Endothelial cell of umbilical vein (primary cell): Measurements from ENCODE around the gene WHRN. TPM values are rescaled to one million over a fixed set of nuclear protein-coding genes. Genes with fewer than 3 reads are reported as not detected.

Experiments used
- BruUV-seq: library from RNA; stranded (reverse); fragments of 400-500 nt; replicated peaks from 2 replicates; lab custom pipeline; 2021; lab: Mats Ljungman, UMichigan
- CTCF ChIA-PET: fragments of 300-600, 350-600 bp; sonication (Branson Sonifier 250); formaldehyde crosslinking; loops from one replicate; lab custom pipeline; 2021; ENCODE audit warnings: antibody characterized with exemption, inconsistent platforms; lab: Charles Lee
- POLR2A ChIA-PET: fragments of 300-600, 350-600 bp; sonication (Branson Sonifier 250); formaldehyde crosslinking; loops from one replicate; lab custom pipeline; 2021; ENCODE audit warnings: antibody characterized with exemption, inconsistent platforms; lab: Charles Lee
- DNase-seq: peaks from one replicate; pipeline ENCODE4 v3.0.0-alpha.2; 2011; ENCODE audit warnings: low read depth, low spot score
- FAIRE-seq: peaks from 2 replicates; lab custom pipeline; 2011; peaks lifted over from hg19 to GRCh38; lab: Jason Lieb, UNC
- H2AFZ ChIP-seq: 2 replicates; pipeline ENCODE4 v1.6.0; 2012; ENCODE audit warnings: low read depth, low read length, control low read depth, inconsistent platforms
- H3K27ac ChIP-seq: 2 replicates; pipeline ENCODE4 v1.5.1; 2011; ENCODE audit warnings: low read depth, mild to moderate bottlenecking, control low read depth, low read length, moderate library complexity; ENCODE audit not compliant: insufficient read depth
- H3K27me3 ChIP-seq, 2 experiments: 2 replicates each; pipeline versions ENCODE4 v1.6.0 to v1.6.1; 2011; ENCODE audit warnings: low read length in 2 of 2, mixed read lengths in 1 of 2; ENCODE audit not compliant: control insufficient read depth in 2 of 2, insufficient read depth in 2 of 2
- H3K36me3 ChIP-seq, 2 experiments: 2 replicates in 1 of 2; 3 replicates in 1 of 2; pipeline ENCODE4 v1.5.1; 2011; ENCODE audit warnings: low read length in 2 of 2, mild to moderate bottlenecking in 1 of 2, moderate library complexity in 1 of 2; ENCODE audit not compliant: control insufficient read depth in 2 of 2, insufficient read depth in 2 of 2; ENCODE audit errors: extremely low read depth in 1 of 2
- H3K4me1 ChIP-seq: 3 replicates; pipeline ENCODE4 v1.5.1; 2011; ENCODE audit warnings: mild to moderate bottlenecking, low read length; ENCODE audit not compliant: control insufficient read depth, insufficient read depth; ENCODE audit errors: extremely low read depth
- H3K4me2 ChIP-seq: 2 replicates; pipeline ENCODE4 v1.6.1; 2011; ENCODE audit warnings: low read length, control low read depth, mixed read lengths; ENCODE audit not compliant: insufficient read depth
- H3K4me3 ChIP-seq, 3 experiments: fragments of 200-600 bp in 1 of 3; sonication (generic), shearing (Covaris generic) in 1 of 3; replicated peaks in 1 of 3; 2 replicates each; pipeline ENCODE4 v1.5.1; 2011 to 2016; ENCODE audit warnings: control low read depth in 3 of 3, low read length in 3 of 3, mild to moderate bottlenecking in 2 of 3, inconsistent platforms in 1 of 3, low read depth in 1 of 3, moderate library complexity in 1 of 3; ENCODE audit not compliant: insufficient read depth in 1 of 3
- H3K79me2 ChIP-seq: 2 replicates; pipeline ENCODE4 v1.6.0; 2012; ENCODE audit warnings: low read length, inconsistent platforms; ENCODE audit not compliant: control insufficient read depth, insufficient read depth
- H3K9ac ChIP-seq: replicated peaks from 2 replicates; pipeline ENCODE3; 2011; ENCODE audit warnings: low read length, control low read depth; ENCODE audit not compliant: insufficient read depth; ENCODE audit errors: extremely low read depth
- H3K9me1 ChIP-seq: replicated peaks from 3 replicates; pipeline ENCODE4 v1.6.0; 2011; ENCODE audit warnings: mild to moderate bottlenecking, low read length; ENCODE audit not compliant: control insufficient read depth, insufficient read depth; ENCODE audit errors: extremely low read depth
- H3K9me3 ChIP-seq: replicated peaks from 2 replicates; pipeline ENCODE4 v1.5.1; 2012; ENCODE audit warnings: low read length, inconsistent platforms; ENCODE audit not compliant: control insufficient read depth, insufficient read depth
- H4K20me1 ChIP-seq: replicated peaks from 2 replicates; pipeline ENCODE3; 2011; ENCODE audit warnings: mild to moderate bottlenecking, low read length; ENCODE audit not compliant: control insufficient read depth, insufficient read depth; ENCODE audit errors: extremely low read depth
- EZH2 ChIP-seq: IDR thresholded peaks from 2 replicates; pipeline ENCODE4 v1.6.1; 2012; ENCODE audit warnings: borderline replicate concordance, low read depth, mild to moderate bottlenecking, moderate library complexity, low read length, inconsistent platforms; ENCODE audit not compliant: severe bottlenecking
- FOS ChIP-seq: IDR thresholded peaks from 2 replicates; pipeline ENCODE4 v1.6.1; 2011; ENCODE audit warnings: mild to moderate bottlenecking, low read length, moderate library complexity, borderline replicate concordance; ENCODE audit not compliant: insufficient read depth
- GATA2 ChIP-seq: IDR thresholded peaks from 2 replicates; pipeline ENCODE4 v1.7.0; 2011; ENCODE audit warnings: low read depth, mild to moderate bottlenecking, moderate library complexity, mixed read lengths, low read length; ENCODE audit not compliant: insufficient read length, insufficient read depth
- JUN ChIP-seq: IDR thresholded peaks from 2 replicates; pipeline ENCODE4 v1.6.1; 2011; ENCODE audit warnings: borderline replicate concordance, low read depth; ENCODE audit not compliant: insufficient read length, insufficient read depth
- MYC ChIP-seq: IDR thresholded peaks from one replicate; pipeline ENCODE4 v1.6.1; 2011; ENCODE audit warnings: mild to moderate bottlenecking, low read depth, low read length
- POLR2A ChIP-seq: IDR thresholded peaks from 2 replicates; pipeline ENCODE4 v1.6.1; 2012; ENCODE audit warnings: low read depth, mild to moderate bottlenecking, control low read depth, low read length
- POLR2AphosphoS5 ChIP-seq: IDR thresholded peaks from 2 replicates; pipeline ENCODE4 v1.6.1; 2012; ENCODE audit warnings: low read depth, mild to moderate bottlenecking, control low read depth, low read length, moderate library complexity; ENCODE audit not compliant: insufficient read depth
- dilution Hi-C: fragments of 300-500 bp; cut with MboI; formaldehyde crosslinking; loops from one replicate; pipeline ENCODE4 v1.15.0; 2019; ENCODE audit warnings: low sequenced_read_pairs; ENCODE audit not compliant: extremely low pct_ligation_motif_present
- intact Hi-C: fragments of 100-400 bp; cut with micrococcal nuclease; formaldehyde crosslinking; loops from one replicate; pipeline ENCODE4 v1.10.0; 2022
- polyA plus RNA-seq, 4 experiments: library from polyadenylated mRNA; depleted of rRNA in 3 of 4; stranded (reverse) in 3 of 4; unstranded in 1 of 4; fragments of >200 nt; gene quantifications; 2 replicates each; pipeline versions ENCODE4 v1.2.1 to v1.2.3, GENCODE V29; 2011 to 2012; ENCODE audit warnings: missing spikeins in 1 of 4
- total RNA-seq: library from RNA; stranded (reverse); gene quantifications from 2 replicates; pipeline ENCODE4 v1.2.3, GENCODE V29; 2021
- TF ChIP-seq, protein P1 (sequence below), 2 donors: IDR thresholded peaks; 1 replicate in 1 of 2; 2 replicates in 1 of 2; pipeline ENCODE4 v1.5.1; 2011; ENCODE audit warnings: low read length in 2 of 2, mild to moderate bottlenecking in 2 of 2, moderate library complexity in 2 of 2, control low read depth in 1 of 2, inconsistent platforms in 1 of 2, low read depth in 1 of 2; ENCODE audit not compliant: insufficient read depth in 1 of 2; ENCODE audit errors: extremely low read depth in 1 of 2
- TF ChIP-seq, protein P2 (sequence below): IDR thresholded peaks from 2 replicates; pipeline ENCODE4 v1.6.1; 2011; ENCODE audit not compliant: insufficient read depth, insufficient read length

The WHRN gene
- total and polyA plus RNA-seq, 2 donors (not counting 3 experiments of a cell fraction or from before 2014, with no cell fraction given), result 0.35 to 0.69 TPM

DNA sequence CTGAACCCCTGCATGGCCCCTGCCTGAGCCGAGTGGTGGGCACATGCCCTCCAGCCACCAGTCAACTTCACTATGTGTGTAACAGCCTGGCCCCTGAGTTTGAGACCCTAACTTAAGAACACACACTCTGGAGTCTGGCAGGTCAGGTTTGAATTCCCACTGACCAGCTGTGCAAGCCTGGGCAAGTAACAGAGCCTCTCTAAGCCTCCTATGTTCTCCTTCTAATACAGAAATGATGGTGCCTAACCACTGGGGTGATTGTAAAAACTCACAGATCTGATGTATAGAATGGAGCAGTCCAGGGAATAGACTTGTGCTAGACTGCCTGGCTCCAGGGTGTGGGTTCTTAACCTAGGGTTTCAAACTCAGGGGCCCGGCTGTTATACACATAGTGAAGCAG, 100.7 kb downstream of the WHRN start:
- H4K20me1 ChIP-seq, result no peaks in the 10 kb centered on the region
- dilution Hi-C loops (no loop called here), intact Hi-C loops (loop anchor here (2.0 kb wide), 1 partner anchor 334 kb away; no protein-coding TSS in a partner anchor)
- no TSS peak for BruUV-seq
- H3K79me2 ChIP-seq, result no peaks in the 10 kb centered on the region
- H3K4me2 ChIP-seq, result no peak overlapping the region
- H2AFZ ChIP-seq, result no peak overlapping the region
- no peak overlapping the region for H3K9ac ChIP-seq
- ChIA-PET CTCF (interaction anchor here (0.7 to 9.5 kb wide), 9 partner anchors 11 to 610 kb away, joined by 3 to 397 read pairs (median 17); partner anchors contain the start of gene TEX53), POLR2A (no interaction called here)
- H3K27ac ChIP-seq, result no peak overlapping the region
- H3K9me3 ChIP-seq, result no peaks in the 10 kb centered on the region
- H3K4me3 ChIP-seq, result no peak overlapping the region
- TF ChIP-seq POLR2A, result no peak
- TF ChIP-seq JUN, result no peak
- TF ChIP-seq, protein P1, sequence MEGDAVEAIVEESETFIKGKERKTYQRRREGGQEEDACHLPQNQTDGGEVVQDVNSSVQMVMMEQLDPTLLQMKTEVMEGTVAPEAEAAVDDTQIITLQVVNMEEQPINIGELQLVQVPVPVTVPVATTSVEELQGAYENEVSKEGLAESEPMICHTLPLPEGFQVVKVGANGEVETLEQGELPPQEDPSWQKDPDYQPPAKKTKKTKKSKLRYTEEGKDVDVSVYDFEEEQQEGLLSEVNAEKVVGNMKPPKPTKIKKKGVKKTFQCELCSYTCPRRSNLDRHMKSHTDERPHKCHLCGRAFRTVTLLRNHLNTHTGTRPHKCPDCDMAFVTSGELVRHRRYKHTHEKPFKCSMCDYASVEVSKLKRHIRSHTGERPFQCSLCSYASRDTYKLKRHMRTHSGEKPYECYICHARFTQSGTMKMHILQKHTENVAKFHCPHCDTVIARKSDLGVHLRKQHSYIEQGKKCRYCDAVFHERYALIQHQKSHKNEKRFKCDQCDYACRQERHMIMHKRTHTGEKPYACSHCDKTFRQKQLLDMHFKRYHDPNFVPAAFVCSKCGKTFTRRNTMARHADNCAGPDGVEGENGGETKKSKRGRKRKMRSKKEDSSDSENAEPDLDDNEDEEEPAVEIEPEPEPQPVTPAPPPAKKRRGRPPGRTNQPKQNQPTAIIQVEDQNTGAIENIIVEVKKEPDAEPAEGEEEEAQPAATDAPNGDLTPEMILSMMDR (IDR thresholded peaks at IDR 0.05; ENCODE audit: extremely low read depth in 1 of 2, insufficient read depth in 1 of 2, low read depth in 1 of 2, low read length in 2 of 2), result no peak
- no peak for TF ChIP-seq MYC
- no peak for TF ChIP-seq FOS
- no peak for TF ChIP-seq POLR2AphosphoS5
- TF ChIP-seq GATA2, result no peak
- TF ChIP-seq, protein P2, sequence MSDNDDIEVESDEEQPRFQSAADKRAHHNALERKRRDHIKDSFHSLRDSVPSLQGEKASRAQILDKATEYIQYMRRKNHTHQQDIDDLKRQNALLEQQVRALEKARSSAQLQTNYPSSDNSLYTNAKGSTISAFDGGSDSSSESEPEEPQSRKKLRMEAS, result no peak
- no peak for TF ChIP-seq EZH2
- H3K27me3 ChIP-seq, result peaks cover 0 to 2% of the 10 kb centered on the region in 2 experiments
- DNase-seq, result no peak
- no peaks in the 10 kb centered on the region for H3K4me1 ChIP-seq
- H3K9me1 ChIP-seq, result no peaks in the 10 kb centered on the region
- no peak for FAIRE-seq
- no peaks in the 10 kb centered on the region for H3K36me3 ChIP-seq
